Myometrial cell (primary cell): ENCODE results near the gene NHERF2. TPM values are rescaled to one million over a fixed set of nuclear protein-coding genes. Genes with fewer than 3 reads are reported as not detected.

Source experiments
- total RNA-seq: library from RNA; depleted of rRNA; stranded (reverse); fragments of >200 nt; gene quantifications from 2 replicates; pipeline ENCODE4 v1.2.3, GENCODE V29; 2015

The NHERF2 gene
- total RNA-seq = 62.9 and 94.0 TPM in 2 replicates

DNA sequence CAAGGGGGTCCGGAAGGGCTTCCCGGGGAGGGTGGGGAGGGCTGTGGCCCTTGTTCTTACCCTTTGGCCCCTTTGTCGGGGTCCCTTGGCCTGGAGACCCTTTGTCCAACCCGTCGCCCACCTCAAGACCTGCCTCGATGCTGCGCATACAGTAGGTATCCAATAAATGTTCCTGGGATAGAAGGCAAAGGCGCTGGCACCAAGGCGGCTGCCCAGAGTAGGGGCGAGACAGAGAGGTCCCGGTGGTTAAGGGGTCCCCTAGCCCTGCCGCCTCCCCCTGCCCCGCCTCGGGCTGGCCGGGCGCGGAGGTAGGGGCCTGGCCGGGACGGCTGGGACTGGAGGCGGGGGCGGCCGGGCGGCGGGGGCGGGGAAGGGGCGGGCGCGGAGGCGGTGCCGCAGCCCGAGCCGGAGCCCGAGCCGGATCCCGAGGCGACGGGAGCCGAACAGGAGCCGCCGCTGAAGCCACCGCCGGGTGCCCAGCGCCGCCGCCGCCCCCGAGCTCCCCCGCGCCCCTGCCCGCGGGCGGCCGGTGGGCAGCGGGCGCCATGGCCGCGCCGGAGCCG is at the start of gene NHERF2:
Gene NHERF2 (plus strand): TSS at position 442 of the 563 bp plus-strand sequence. CDS start 104 bp downstream, at position 546.

DNA sequence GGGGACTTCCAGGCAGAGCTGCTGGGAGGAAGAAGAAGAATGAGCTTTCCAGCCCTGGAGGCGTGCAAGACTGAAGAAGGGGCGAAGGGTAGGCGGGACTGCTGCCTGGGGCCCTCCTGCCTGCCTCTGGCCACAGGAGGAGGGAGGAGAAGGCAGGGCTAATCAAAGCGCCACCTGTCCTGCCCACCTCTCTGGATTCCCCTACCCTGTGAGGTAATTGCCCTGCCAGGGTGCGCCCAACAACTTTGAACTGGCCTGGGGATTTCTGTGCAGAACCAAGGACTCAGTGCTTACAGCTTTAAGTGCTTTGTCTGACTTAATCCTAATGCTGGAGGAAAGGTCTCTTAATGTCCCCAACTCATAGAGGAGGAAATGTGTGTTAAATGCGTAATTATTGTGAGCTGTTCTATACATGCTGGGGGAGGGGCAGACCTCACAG is 45.3 kb upstream of the NHERF2 start, which contains the start of gene NOXO1:
Gene NOXO1 (minus strand): TSS at position 72 of the 439 bp plus-strand sequence. CDS start 290 bp downstream, outside the sequence.

DNA sequence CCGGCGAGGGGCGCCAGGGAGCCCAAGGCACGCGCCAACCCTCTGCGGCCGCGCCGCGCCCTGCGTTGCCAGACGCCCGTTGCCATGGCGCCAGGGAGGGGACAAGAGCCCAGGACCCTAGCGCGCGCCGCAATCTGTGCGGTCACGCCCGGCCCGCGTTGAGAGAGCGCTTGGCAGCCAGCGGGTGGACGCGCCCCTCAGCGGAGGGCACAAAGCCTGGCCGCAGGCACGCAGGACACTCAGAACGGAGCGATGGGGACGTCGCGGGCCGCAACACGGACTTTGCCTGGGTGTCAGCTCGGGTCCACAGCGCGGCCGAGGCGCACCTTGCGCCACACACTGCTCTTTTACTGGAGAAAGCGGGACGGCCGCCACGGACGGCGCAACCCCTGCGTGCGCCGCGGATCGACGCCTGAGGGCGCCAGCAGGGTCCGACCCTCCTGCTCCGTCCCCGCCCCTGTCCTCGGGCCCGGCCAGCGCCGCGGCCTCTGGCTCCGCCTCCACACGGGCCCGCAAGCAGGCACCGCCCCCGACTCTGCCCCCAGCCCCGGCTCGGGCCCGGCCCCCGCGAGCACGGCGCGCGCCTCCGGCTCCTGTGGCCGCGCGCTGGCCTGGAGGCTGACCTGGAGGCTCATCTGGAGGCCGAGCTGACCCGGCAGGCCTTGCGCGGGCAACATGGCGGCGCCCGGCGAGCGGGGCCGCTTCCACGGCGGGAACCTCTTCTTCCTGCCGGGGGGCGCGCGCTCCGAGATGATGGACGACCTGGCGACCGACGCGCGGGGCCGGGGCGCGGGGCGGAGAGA is 43.0 kb upstream of the NHERF2 start, which contains the start of gene GFER:
Gene GFER (plus strand): TSS at position 650 of the 803 bp plus-strand sequence. CDS start 26 bp downstream, at position 676.

DNA sequence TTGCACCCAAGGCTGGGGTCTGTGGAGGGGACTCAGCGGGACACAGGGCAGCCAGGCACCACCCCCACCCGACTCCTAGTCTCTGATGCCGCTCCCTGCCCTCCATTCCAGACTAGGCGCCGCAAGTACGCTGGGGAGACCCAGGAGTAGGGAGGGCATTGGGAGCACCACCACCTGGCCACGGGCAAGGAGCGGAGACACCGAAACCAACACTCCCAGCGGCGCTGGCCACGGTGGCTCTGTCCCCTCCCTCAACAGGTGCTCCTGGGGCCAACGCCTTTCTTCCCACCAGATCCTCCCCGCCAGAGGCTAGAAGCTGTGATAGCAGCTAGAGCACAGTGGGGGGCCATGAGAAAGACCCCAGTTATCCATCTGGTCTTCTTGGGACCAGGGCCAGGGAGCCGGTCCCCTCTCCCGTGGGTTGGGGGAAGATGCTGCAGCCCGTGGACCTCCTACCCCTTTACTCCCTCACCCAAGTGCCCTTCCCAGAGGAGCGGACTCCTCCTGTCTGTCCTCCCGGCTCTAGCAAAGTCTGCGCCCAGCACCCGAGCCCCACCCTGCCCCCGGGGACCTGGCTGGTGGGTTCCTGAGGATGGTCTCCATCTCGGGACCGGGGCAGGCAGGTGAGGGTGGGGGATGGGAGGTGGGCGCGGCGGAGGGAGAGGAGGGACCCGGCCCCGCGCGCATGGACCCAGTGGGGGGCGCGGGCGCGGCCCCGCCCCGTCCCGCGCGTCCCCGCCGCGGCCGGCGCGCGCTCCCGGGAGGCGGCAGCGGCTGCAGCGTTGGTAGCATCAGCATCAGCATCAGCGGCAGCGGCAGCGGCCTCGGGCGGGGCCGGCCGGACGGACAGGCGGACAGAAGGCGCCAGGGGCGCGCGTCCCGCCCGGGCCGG is 37.2 kb upstream of the NHERF2 start, which contains the start of gene SYNGR3:
Gene SYNGR3 (plus strand): TSS at position 762 of the 892 bp plus-strand sequence. CDS start 133 bp downstream, outside the sequence.

DNA sequence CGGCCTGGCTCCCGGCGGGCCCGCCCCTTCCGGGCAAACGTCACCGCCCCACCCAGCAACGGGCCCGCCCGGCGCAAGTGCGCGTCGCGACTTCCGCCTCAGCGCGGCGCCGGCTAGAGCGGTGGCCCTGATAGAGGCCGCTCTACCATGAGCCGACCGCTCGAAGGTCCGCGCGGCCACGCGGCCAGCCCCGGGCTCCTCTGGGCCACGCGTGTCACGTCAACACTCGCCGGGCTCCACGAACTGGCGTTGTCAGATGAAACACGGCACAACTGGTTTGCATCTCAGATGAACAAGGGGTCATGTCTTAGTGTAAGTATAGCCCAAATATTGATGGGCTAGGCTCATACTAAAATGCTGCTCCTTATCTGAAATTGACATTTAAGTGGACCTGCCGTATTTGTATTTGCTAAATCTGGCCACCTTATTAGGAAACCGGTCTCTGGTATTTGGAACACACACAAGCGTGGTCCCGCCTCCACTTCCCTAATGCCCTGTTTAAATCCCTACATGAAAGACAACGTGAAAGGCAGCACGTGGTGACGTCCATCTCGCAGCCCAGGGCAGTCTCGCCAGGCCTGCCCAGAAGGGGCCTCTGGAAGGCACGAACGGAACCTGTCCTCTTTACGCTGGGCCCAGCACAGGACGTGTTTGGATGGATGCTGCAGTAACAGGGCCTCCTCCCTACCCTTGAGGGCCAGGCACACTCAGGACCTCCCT is 16.8 kb upstream of the NHERF2 start, which contains the start of gene ZNF598:
Gene ZNF598 (minus strand): TSS at position 31 of the 720 bp plus-strand sequence.

DNA sequence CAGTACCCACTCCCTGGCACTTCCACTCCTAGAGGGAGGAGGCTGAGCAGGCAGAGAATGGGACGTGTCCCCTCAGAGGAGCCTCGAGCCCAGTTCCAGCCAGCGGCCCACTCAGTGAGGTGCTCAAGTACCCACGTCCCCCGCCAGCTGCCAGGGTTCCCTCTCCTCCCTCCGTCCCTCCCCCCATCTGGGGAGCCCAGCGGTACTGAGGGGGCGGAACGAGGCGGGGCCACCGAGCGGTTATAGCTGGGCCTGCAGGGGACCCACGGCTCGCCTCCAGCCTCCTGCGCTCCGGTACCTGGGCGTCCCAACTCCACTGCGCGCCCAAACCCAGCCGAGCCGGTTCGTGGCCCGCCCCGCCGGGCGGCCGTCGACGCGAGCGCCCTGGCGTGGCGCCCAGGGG is 7.2 kb upstream of the NHERF2 start, which contains the start of gene NPW:
Gene NPW (plus strand): TSS at position 268 of the 403 bp plus-strand sequence.

DNA sequence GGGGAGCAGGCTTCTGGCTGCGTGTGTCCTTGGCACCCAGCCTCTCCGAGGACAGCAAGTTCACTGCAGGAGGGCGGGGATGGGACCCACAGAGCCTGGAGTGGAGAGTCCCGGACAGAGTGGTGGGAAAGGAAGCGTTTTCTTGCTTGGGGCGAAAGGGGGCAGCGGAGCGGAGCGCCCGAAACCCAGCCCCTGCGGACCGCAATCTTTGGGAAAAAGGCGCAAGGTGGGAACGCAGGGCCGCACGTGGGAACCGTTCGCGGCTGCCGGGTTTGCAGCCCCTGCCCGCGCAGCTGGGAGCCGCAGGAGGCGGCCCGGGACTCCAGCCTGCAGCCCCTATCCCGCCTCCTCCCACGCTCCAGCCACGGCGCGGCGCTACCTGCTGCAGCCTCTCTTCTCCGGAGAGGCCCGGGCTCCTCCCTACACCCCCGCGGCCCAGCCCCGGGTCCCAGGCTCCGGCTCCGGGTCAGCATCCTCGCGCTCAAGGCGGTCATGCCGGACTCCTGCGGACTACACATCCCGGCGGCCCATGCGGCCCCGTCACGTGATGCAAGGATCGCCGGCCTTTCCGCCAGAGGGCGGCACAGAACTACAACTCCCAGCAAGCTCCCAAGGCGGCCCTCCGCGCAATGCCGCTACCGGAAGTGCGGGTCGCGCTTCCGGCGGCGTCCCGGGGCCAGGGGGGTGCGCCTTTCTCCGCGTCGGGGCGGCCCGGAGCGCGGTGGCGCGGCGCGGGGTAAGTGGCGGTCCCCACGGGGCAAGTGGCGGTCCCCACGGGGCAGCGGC is 20.8 kb downstream of the NHERF2 start, which contains the start of the genes NTHL1 and TSC2:
Gene NTHL1 (minus strand): TSS at position 505 of the 786 bp plus-strand sequence. CDS start 11 bp downstream, at position 494.
Gene TSC2 (plus strand): TSS at position 656 of the 786 bp plus-strand sequence. CDS start 631 bp downstream, outside the sequence.

Other genes with a start within 250 kb of the NHERF2 start
- 26.4 and 33.7 TPM in 2 replicates for gene SPSB3, start 244.3 kb upstream of the NHERF2 start, total RNA-seq
- 99.7 and 144 TPM in 2 replicates for gene NUBP2, start 243.9 kb upstream of the NHERF2 start, total RNA-seq
- not detected in 2 replicates for gene IGFALS, start 233.2 kb upstream of the NHERF2 start, total RNA-seq
- gene HAGH, start 200.1 kb upstream of the NHERF2 start, total RNA-seq = 42.4 and 58.0 TPM in 2 replicates
- gene FAHD1, start 199.7 kb upstream of the NHERF2 start, total RNA-seq = 34.7 and 39.8 TPM in 2 replicates
- gene MEIOB, start 154.7 kb upstream of the NHERF2 start, total RNA-seq = not detected in 2 replicates
- gene HS3ST6, start 108.5 kb upstream of the NHERF2 start, total RNA-seq = not detected in 2 replicates
- 9.2 and 16.8 TPM in 2 replicates for gene MSRB1, start 83.7 kb upstream of the NHERF2 start, total RNA-seq
- not detected in 2 replicates for gene RPL3L, start 72.2 kb upstream of the NHERF2 start, total RNA-seq
- gene NDUFB10, start 67.4 kb upstream of the NHERF2 start, total RNA-seq = 270 and 328 TPM in 2 replicates
- 3,471 and 3,533 TPM in 2 replicates for gene RPS2, start 62.1 kb upstream of the NHERF2 start, total RNA-seq
- not detected in 2 replicates for gene RNF151, start 60.0 kb upstream of the NHERF2 start, total RNA-seq
- 59.4 and 66.3 TPM in 2 replicates for gene TBL3, start 54.8 kb upstream of the NHERF2 start, total RNA-seq
- gene NOXO1, start 45.4 kb upstream of the NHERF2 start, total RNA-seq = not detected in 2 replicates
- gene GFER, start 42.7 kb upstream of the NHERF2 start, total RNA-seq = 40.2 and 41.8 TPM in 2 replicates
- 1.1 and 4.6 TPM in 2 replicates for gene SYNGR3, start 36.9 kb upstream of the NHERF2 start, total RNA-seq
- 41.8 and 43.2 TPM in 2 replicates for gene ZNF598, start 17.1 kb upstream of the NHERF2 start, total RNA-seq
- gene NPW, start 7.1 kb upstream of the NHERF2 start, total RNA-seq = 1.4 and 4.3 TPM in 2 replicates
- gene NTHL1, start 20.9 kb downstream of the NHERF2 start, total RNA-seq = 27.6 and 51.3 TPM in 2 replicates
- 30.8 and 63.1 TPM in 2 replicates for gene TSC2, start 21.1 kb downstream of the NHERF2 start, total RNA-seq
- 109 and 147 TPM in 2 replicates for gene PKD1, start 109.0 kb downstream of the NHERF2 start, total RNA-seq
- gene RAB26, start 121.7 kb downstream of the NHERF2 start, total RNA-seq = 1.4 and 2.3 TPM in 2 replicates
- 84.5 and 106 TPM in 2 replicates for gene TRAF7, start 128.9 kb downstream of the NHERF2 start, total RNA-seq
- 0.18 TPM in 1 of 2 replicates, not detected in the other for gene CASKIN1, start 169.7 kb downstream of the NHERF2 start, total RNA-seq
- gene MLST8, start 178.6 kb downstream of the NHERF2 start, total RNA-seq = 42.9 and 54.2 TPM in 2 replicates
- gene BRICD5, start 184.0 kb downstream of the NHERF2 start, total RNA-seq = under 0.01 and 2.3 TPM in 2 replicates
- 25.7 and 29.1 TPM in 2 replicates for gene PGP, start 187.9 kb downstream of the NHERF2 start, total RNA-seq
- gene E4F1, start 196.7 kb downstream of the NHERF2 start, total RNA-seq = 24.5 and 26.2 TPM in 2 replicates
- gene DNASE1L2, start 209.5 kb downstream of the NHERF2 start, total RNA-seq = 0.18 and 5.5 TPM in 2 replicates
- 51.6 and 62.3 TPM in 2 replicates for gene ECI1, start 224.7 kb downstream of the NHERF2 start, total RNA-seq
- gene RNPS1, start 241.2 kb downstream of the NHERF2 start, total RNA-seq = 136 and 148 TPM in 2 replicates